H9 (cell line): ENCODE results near the gene RAB3A. TPM values are rescaled to one million over a fixed set of nuclear protein-coding genes. Genes with fewer than 3 reads are reported as not detected.

Experiments used
- DNase-seq: peaks from one replicate; pipeline ENCODE4 v3.0.0-alpha.2; 2017
- H2AFZ ChIP-seq: one replicate; pipeline ENCODE4 v1.6.1; 2013; ENCODE audit warnings: mild to moderate bottlenecking, low read length, control low read depth, moderate library complexity
- H2AK5ac ChIP-seq: 2 replicates; pipeline ENCODE4 v1.6.1; 2013; ENCODE audit warnings: low read length, control low read depth, mixed read lengths; ENCODE audit not compliant: insufficient read length
- H2BK120ac ChIP-seq: one replicate; pipeline ENCODE4 v1.6.1; 2013; ENCODE audit warnings: low read depth, mild to moderate bottlenecking, low read length, control low read depth, inconsistent platforms; ENCODE audit not compliant: poor library complexity, severe bottlenecking
- H2BK12ac ChIP-seq: 2 replicates; pipeline ENCODE4 v1.6.1; 2013; ENCODE audit warnings: low read length, control low read depth, mixed read lengths, low read depth; ENCODE audit not compliant: insufficient read length
- H2BK15ac ChIP-seq: 2 replicates; pipeline ENCODE4 v1.6.1; 2013; ENCODE audit warnings: low read depth, low read length, control low read depth
- H2BK20ac ChIP-seq: one replicate; pipeline ENCODE4 v1.6.1; 2013; ENCODE audit warnings: low read depth, mild to moderate bottlenecking, low read length, control low read depth, inconsistent platforms; ENCODE audit not compliant: poor library complexity, severe bottlenecking
- H2BK5ac ChIP-seq: 2 replicates; pipeline ENCODE4 v1.6.1; 2013; ENCODE audit warnings: low read length, control low read depth, mixed read lengths; ENCODE audit not compliant: insufficient read length
- H3K14ac ChIP-seq: 2 replicates; pipeline ENCODE4 v1.6.1; 2013; ENCODE audit warnings: low read length, control low read depth; ENCODE audit not compliant: insufficient read depth
- H3K18ac ChIP-seq: 2 replicates; pipeline ENCODE4 v1.6.1; 2013; ENCODE audit warnings: low read depth, mild to moderate bottlenecking, mixed read lengths, low read length, control low read depth; ENCODE audit not compliant: insufficient read length
- H3K23ac ChIP-seq: 2 replicates; pipeline ENCODE4 v1.6.1; 2013; ENCODE audit warnings: low read length, control low read depth, mixed read lengths, low read depth; ENCODE audit not compliant: insufficient read length
- H3K23me2 ChIP-seq: 2 replicates; pipeline ENCODE4 v1.6.1; 2013; ENCODE audit warnings: low read depth, mild to moderate bottlenecking, mixed read lengths, low read length, control low read depth; ENCODE audit not compliant: insufficient read length, poor library complexity, severe bottlenecking
- H3K27ac ChIP-seq: 2 replicates; pipeline ENCODE4 v1.5.1; 2013; ENCODE audit warnings: low read length, control low read depth, mixed read lengths, low read depth; ENCODE audit not compliant: insufficient read length
- H3K27me3 ChIP-seq: 2 replicates; pipeline ENCODE4 v1.6.1; 2013; ENCODE audit warnings: low read length, control low read depth, inconsistent platforms; ENCODE audit not compliant: insufficient read depth
- H3K4ac ChIP-seq: 2 replicates; pipeline ENCODE4 v1.6.1; 2013; ENCODE audit warnings: low read depth, mild to moderate bottlenecking, control low read depth, inconsistent platforms, low read length, moderate library complexity
- H3K4me1 ChIP-seq: 2 replicates; pipeline ENCODE4 v1.6.1; 2013; ENCODE audit warnings: low read length, control low read depth, inconsistent platforms; ENCODE audit not compliant: insufficient read depth
- H3K4me2 ChIP-seq: 2 replicates; pipeline ENCODE4 v1.6.1; 2013; ENCODE audit warnings: low read length, control low read depth, mixed read lengths; ENCODE audit not compliant: insufficient read length, insufficient read depth
- H3K56ac ChIP-seq: 2 replicates; pipeline ENCODE4 v1.6.1; 2013; ENCODE audit warnings: low read depth, mild to moderate bottlenecking, mixed read lengths, low read length, control low read depth; ENCODE audit not compliant: insufficient read length
- H3K79me1 ChIP-seq: 2 replicates; pipeline ENCODE4 v1.6.1; 2013; ENCODE audit warnings: low read depth, mild to moderate bottlenecking, moderate library complexity, low read length, control low read depth, inconsistent platforms; ENCODE audit not compliant: insufficient read depth, poor library complexity, severe bottlenecking
- H3K79me2 ChIP-seq: 2 replicates; pipeline ENCODE4 v1.6.1; 2013; ENCODE audit warnings: low read length, control low read depth, inconsistent platforms; ENCODE audit not compliant: insufficient read depth
- H3K9ac ChIP-seq: 2 replicates; pipeline ENCODE4 v1.6.1; 2013; ENCODE audit warnings: low read length, control low read depth, mixed read lengths; ENCODE audit not compliant: insufficient read length; ENCODE audit errors: extremely low read depth
- H3K9me3 ChIP-seq: one replicate; pipeline ENCODE4 v1.6.1; 2013; ENCODE audit warnings: low read depth, low read length, inconsistent platforms; ENCODE audit not compliant: control insufficient read depth
- H3T11ph ChIP-seq: one replicate; pipeline ENCODE4 v1.6.1; 2013; ENCODE audit warnings: mild to moderate bottlenecking, low read length, control low read depth, inconsistent platforms
- H4K20me1 ChIP-seq: one replicate; pipeline ENCODE4 v1.6.1; 2013; ENCODE audit not compliant: control insufficient read depth, insufficient read length, insufficient read depth
- H4K5ac ChIP-seq: 2 replicates; pipeline ENCODE4 v1.6.1; 2013; ENCODE audit warnings: low read depth, mild to moderate bottlenecking, mixed read lengths, low read length, control low read depth; ENCODE audit not compliant: insufficient read length
- H4K8ac ChIP-seq: replicated peaks from 2 replicates; pipeline ENCODE4 v1.6.1; 2013; ENCODE audit warnings: low read length, control low read depth, mixed read lengths, low read depth; ENCODE audit not compliant: insufficient read length
- H4K91ac ChIP-seq: 2 replicates; pipeline ENCODE4 v1.6.1; 2013; ENCODE audit warnings: low read depth, mild to moderate bottlenecking, moderate library complexity, mixed read lengths, low read length, control low read depth; ENCODE audit not compliant: insufficient read length
- H3K27ac Mint-ChIP-seq, 3 experiments: 2 replicates in 2 of 3; 3 replicates in 1 of 3; pipeline ENCODE4 v1.8.0; 2020 to 2021; ENCODE audit warnings: mixed read lengths in 3 of 3, mild to moderate bottlenecking in 1 of 3, moderate library complexity in 1 of 3
- H3K27me3 Mint-ChIP-seq: 2 replicates; pipeline ENCODE4 v1.8.0; 2021; ENCODE audit warnings: low read depth, mild to moderate bottlenecking, moderate library complexity, mixed read lengths
- H3K36me3 Mint-ChIP-seq, 3 experiments: 2 replicates in 2 of 3; 3 replicates in 1 of 3; pipeline ENCODE4 v1.8.0; 2020 to 2021; ENCODE audit warnings: low read depth in 3 of 3, mixed read lengths in 3 of 3; ENCODE audit not compliant: insufficient read depth in 1 of 3
- H3K4me1 Mint-ChIP-seq, 2 experiments: 2 replicates each; pipeline ENCODE4 v1.8.0; 2020; ENCODE audit warnings: mixed read lengths in 2 of 2
- H3K4me3 Mint-ChIP-seq, 2 experiments: 2 replicates in 1 of 2; 3 replicates in 1 of 2; pipeline ENCODE4 v1.8.0; 2020 to 2021; ENCODE audit warnings: mild to moderate bottlenecking in 2 of 2, mixed read lengths in 2 of 2, moderate library complexity in 1 of 2
- H3K9me3 Mint-ChIP-seq, 2 experiments: 2 replicates in 1 of 2; 3 replicates in 1 of 2; pipeline ENCODE4 v1.8.0; 2020; ENCODE audit warnings: mild to moderate bottlenecking in 2 of 2, mixed read lengths in 2 of 2, moderate library complexity in 1 of 2
- CTCF ChIP-seq: fragments of 200-600 bp; sonication (generic); conservative IDR thresholded peaks from 3 replicates; pipeline ENCODE4 v1.8.0; 2021; ENCODE audit warnings: antibody characterized with exemption, mild to moderate bottlenecking
- total RNA-seq: library from RNA; stranded (reverse); gene quantifications from 2 replicates; pipeline ENCODE4 v1.2.1, GENCODE V29; 2021

Gene RAB3A
- total RNA-seq, 1 experiment from 2014 or later, result 6.8 TPM

DNA sequence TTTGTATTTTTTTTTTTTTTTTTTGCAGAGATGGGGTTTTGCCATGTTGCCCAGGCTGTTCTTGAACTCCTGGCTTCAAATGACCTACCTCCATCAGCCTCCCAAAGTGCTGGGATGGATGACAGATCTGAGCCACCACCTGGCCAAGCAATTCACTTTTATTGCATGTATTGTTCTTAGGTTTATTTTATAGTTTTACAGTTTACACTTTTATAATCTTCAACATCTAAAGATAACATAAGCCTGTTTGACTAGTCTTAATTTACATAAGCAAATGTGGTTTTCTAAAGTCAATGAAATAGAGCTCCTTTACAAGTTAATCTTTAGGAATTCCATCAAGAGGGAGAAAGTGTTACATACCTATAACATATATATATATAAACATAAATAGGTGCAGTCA lies 20.3 kb downstream of the RAB3A start:
- Histone ChIP-seq H2BK15ac (no peak overlapping the region), H3K14ac (no peak overlapping the region), H3K9me3 (no peaks in the 10 kb centered on the region), H3K18ac (no peak overlapping the region), H3K4ac (no peak overlapping the region), H4K5ac (no peak overlapping the region), H2AK5ac (no peak overlapping the region), H3K9ac (no peak overlapping the region), H2BK12ac (no peak overlapping the region), H2BK120ac (no peak overlapping the region), H3K27me3 (no peaks in the 10 kb centered on the region), H4K20me1 (no peaks in the 10 kb centered on the region), H4K8ac (no peak overlapping the region), H3K79me1 (no peaks in the 10 kb centered on the region), H3K4me2 (no peak overlapping the region), H3T11ph (no peak overlapping the region), H4K91ac (no peak overlapping the region), H2BK20ac (no peak overlapping the region), H3K27ac (no peak overlapping the region), H3K23me2 (no peaks in the 10 kb centered on the region), H2AFZ (no peak overlapping the region), H3K23ac (no peak overlapping the region), H3K79me2 (no peaks in the 10 kb centered on the region), H3K56ac (no peak overlapping the region), H3K4me1 (peaks cover 2% of the 10 kb centered on the region; the same call in 1 of the 2 replicates), H2BK5ac (no peak overlapping the region)
- Mint-ChIP-seq H3K4me3 (no peak overlapping the region), H3K36me3 (no peaks in the 10 kb centered on the region), H3K27me3 (no peaks in the 10 kb centered on the region; the same call in 1 of the 2 replicates), H3K9me3 (no peaks in the 10 kb centered on the region), H3K4me1 (peaks cover 5 to 6% of the 10 kb centered on the region in 2 experiments; a peak in 3 of 4 replicates), H3K27ac (no peak overlapping the region)
- TF ChIP-seq CTCF, result no peak
- no peak for DNase-seq
